HCT116 (cell line): ENCODE data around the gene IL21R. TPM values are rescaled to one million over a fixed set of nuclear protein-coding genes. Genes with fewer than 3 reads are reported as not detected.

Source experiments
- ATAC-seq: fragments of 200-7000 bp; cut with Tn5 transposase; 2 replicates; pipeline ENCODE4 v1.9.1; 2020; ENCODE audit warnings: mild to moderate bottlenecking, moderate library complexity
- BruUV-seq: library from RNA; stranded (reverse); fragments of 400-500 nt; replicated peaks from 2 replicates; lab custom pipeline; 2021; lab: Mats Ljungman, UMichigan
- CTCF ChIA-PET: fragments of 300-600 bp; sonication (Branson Sonifier 250); formaldehyde crosslinking; loops from one replicate; lab custom pipeline; 2021; ENCODE audit warnings: antibody characterized with exemption; lab: Charles Lee
- POLR2A ChIA-PET: fragments of 300-600, 350-600 bp; sonication (Branson Sonifier 250); formaldehyde crosslinking; loops from one replicate; lab custom pipeline; 2021; ENCODE audit warnings: antibody characterized with exemption; lab: Charles Lee
- RAD21 ChIA-PET, 2 experiments: fragments of 300-600 bp; sonication (Branson Sonifier 250); formaldehyde crosslinking; loops; one replicate each; lab custom pipeline; 2023; ENCODE audit warnings: low total read pairs in 2 of 2; ENCODE audit not compliant: uncharacterized antibody in 2 of 2, unreplicated experiment in 2 of 2, low non-redundant PET in 1 of 2; lab: Charles Lee
- DNase-seq: peaks from one replicate; pipeline ENCODE4 v3.0.0-alpha.2; 2010; ENCODE audit warnings: low read depth, low spot score
- H2AFZ ChIP-seq: fragments of 200-600 bp; shearing (Covaris generic), sonication (generic); 2 replicates; pipeline ENCODE4 v1.6.1; 2017; ENCODE audit warnings: low read depth, mixed run types, mixed read lengths, antibody characterized with exemption, low read length; ENCODE audit not compliant: poor library complexity, severe bottlenecking
- H3K27ac ChIP-seq: 2 replicates; pipeline ENCODE4 v1.5.1; 2012; ENCODE audit warnings: low read depth, low read length
- H3K27me3 ChIP-seq: fragments of 200-600 bp; sonication (generic); 2 replicates; pipeline ENCODE4 v1.6.1; 2016; ENCODE audit warnings: mixed run types, low read length, mixed read lengths; ENCODE audit not compliant: insufficient read depth
- H3K36me3 ChIP-seq, 2 experiments: fragments of 200-500 bp in 1 of 2; fragments of 200-600 bp in 1 of 2; sonication (Bioruptor generic) in 1 of 2; sonication (generic) in 1 of 2; 2 replicates each; pipeline versions ENCODE4 v1.5.1 to v1.6.1; 2014 to 2016; ENCODE audit warnings: low read length in 2 of 2, inconsistent platforms in 1 of 2, mixed read lengths in 1 of 2, mixed run types in 1 of 2; ENCODE audit not compliant: insufficient read depth in 2 of 2, control insufficient read depth in 1 of 2
- H3K4me1 ChIP-seq, 2 experiments: fragments of 200-600 bp in 1 of 2; sonication (generic) in 1 of 2; 2 replicates each; pipeline versions ENCODE4 v1.5.1 to v1.6.1; 2012 to 2017; ENCODE audit warnings: low read length in 2 of 2, inconsistent platforms in 1 of 2, mild to moderate bottlenecking in 1 of 2, mixed read lengths in 1 of 2, mixed run types in 1 of 2, moderate library complexity in 1 of 2; ENCODE audit not compliant: insufficient read depth in 2 of 2, control insufficient read depth in 1 of 2
- H3K4me2 ChIP-seq: fragments of 200-600 bp; sonication (generic); 2 replicates; pipeline ENCODE4 v1.6.1; 2017; ENCODE audit warnings: mixed run types, low read length, mixed read lengths
- H3K4me3 ChIP-seq, 2 experiments: fragments of 200-600 bp in 1 of 2; sonication (generic) in 1 of 2; replicated peaks in 1 of 2; 2 replicates each; pipeline ENCODE4 v1.5.1; 2011 to 2016; ENCODE audit warnings: low read length in 2 of 2, control low read depth in 1 of 2, low read depth in 1 of 2, mild to moderate bottlenecking in 1 of 2, mixed read lengths in 1 of 2, mixed run types in 1 of 2
- H3K79me2 ChIP-seq: fragments of 200-600 bp; sonication (generic); 2 replicates; pipeline ENCODE4 v1.6.1; 2017; ENCODE audit warnings: mild to moderate bottlenecking, mixed run types, low read length, moderate library complexity, mixed read lengths; ENCODE audit not compliant: insufficient read depth
- H3K9ac ChIP-seq: fragments of 200-600 bp; sonication (generic); 2 replicates; pipeline ENCODE4 v1.6.1; 2016; ENCODE audit warnings: low read length, mixed read lengths
- H3K9me2 ChIP-seq: fragments of 200-600 bp; sonication (generic), shearing (Covaris generic); 2 replicates; pipeline ENCODE4 v1.6.1; 2017; ENCODE audit warnings: mixed run types, mild to moderate bottlenecking, moderate library complexity; ENCODE audit not compliant: insufficient read depth
- H3K9me3 ChIP-seq, 2 experiments: fragments of 200-500 bp in 1 of 2; fragments of 200-600 bp in 1 of 2; sonication (Bioruptor generic) in 1 of 2; sonication (generic) in 1 of 2; 2 replicates each; pipeline ENCODE4 v1.6.1; 2014 to 2017; ENCODE audit warnings: low read length in 2 of 2, mixed read lengths in 2 of 2, inconsistent platforms in 1 of 2, low read depth in 1 of 2, mild to moderate bottlenecking in 1 of 2, mixed run types in 1 of 2, moderate library complexity in 1 of 2; ENCODE audit not compliant: control insufficient read depth in 1 of 2, insufficient read depth in 1 of 2
- H4K20me1 ChIP-seq: fragments of 200-600 bp; sonication (generic), shearing (Covaris generic); 2 replicates; pipeline ENCODE4 v1.6.1; 2017; ENCODE audit warnings: mixed run types, mild to moderate bottlenecking, moderate library complexity; ENCODE audit not compliant: insufficient read depth
- CEBPB ChIP-seq: IDR thresholded peaks from 2 replicates; pipeline ENCODE4 v1.6.1; 2012; ENCODE audit warnings: low read depth
- EGR1 ChIP-seq: IDR thresholded peaks from 2 replicates; pipeline ENCODE4 v1.6.1; 2012; ENCODE audit warnings: low read depth
- ELF1 ChIP-seq: IDR thresholded peaks from 2 replicates; pipeline ENCODE4 v1.6.1; 2012; ENCODE audit warnings: low read depth, borderline replicate concordance
- EZH2 ChIP-seq: fragments of 200-600 bp; sonication (generic); IDR thresholded peaks from 2 replicates; pipeline ENCODE4 v1.6.1; 2017; ENCODE audit warnings: antibody characterized with exemption, mixed run types
- EZH2phosphoT487 ChIP-seq: fragments of 200-600 bp; IDR thresholded peaks from 2 replicates; pipeline ENCODE4 v1.6.1; 2018; ENCODE audit warnings: antibody characterized with exemption, borderline replicate concordance
- FOSL1 ChIP-seq: IDR thresholded peaks from 2 replicates; pipeline ENCODE4 v1.6.1; 2012; ENCODE audit warnings: low read depth
- JUND ChIP-seq: IDR thresholded peaks from 2 replicates; pipeline ENCODE4 v1.6.1; 2012
- MAX ChIP-seq: IDR thresholded peaks from 2 replicates; pipeline ENCODE4 v1.6.1; 2012
- POLR2A ChIP-seq: IDR thresholded peaks from 2 replicates; pipeline ENCODE4 v1.7.0; 2011; ENCODE audit warnings: borderline replicate concordance; ENCODE audit not compliant: insufficient read depth, insufficient read length; ENCODE audit errors: extremely low read depth
- POLR2AphosphoS5 ChIP-seq: IDR thresholded peaks from 2 replicates; pipeline ENCODE4 v1.6.1; 2011; ENCODE audit warnings: mild to moderate bottlenecking, low read depth, low read length, moderate library complexity
- SIN3A ChIP-seq: IDR thresholded peaks from 2 replicates; pipeline ENCODE4 v1.6.1; 2012; ENCODE audit warnings: low read depth
- SP1 ChIP-seq: IDR thresholded peaks from 2 replicates; pipeline ENCODE4 v1.6.1; 2012; ENCODE audit warnings: low read depth
- TCF7L2 ChIP-seq: IDR thresholded peaks from 2 replicates; pipeline ENCODE4 v1.7.0; 2011; ENCODE audit warnings: borderline replicate concordance, inconsistent platforms; ENCODE audit not compliant: insufficient read depth, insufficient read length; ENCODE audit errors: extremely low read depth
- YY1 ChIP-seq: IDR thresholded peaks from 2 replicates; pipeline ENCODE4 v1.6.1; 2011; ENCODE audit warnings: low read length, low read depth, moderate library complexity, mild to moderate bottlenecking; ENCODE audit not compliant: insufficient replicate concordance; ENCODE audit errors: extremely low read depth
- ZFX ChIP-seq: fragments of 450-650 bp; IDR thresholded peaks from 2 replicates; pipeline ENCODE4 v1.6.1; 2017
- ZNF274 ChIP-seq: fragments of 200-500 bp; sonication (Bioruptor generic); IDR thresholded peaks from 2 replicates; pipeline ENCODE4 v1.6.1; 2014; ENCODE audit warnings: mild to moderate bottlenecking, low read depth, low read length, inconsistent platforms
- intact Hi-C: fragments of 100-400 bp; cut with micrococcal nuclease; formaldehyde crosslinking; loops from 2 replicates; pipeline ENCODE4 v1.10.0; 2022
- total RNA-seq: library from RNA; stranded (reverse); gene quantifications from one replicate; pipeline ENCODE4 v1.2.1, GENCODE V29; 2021; ENCODE audit not compliant: unreplicated experiment
- TF ChIP-seq, protein P1 (sequence below): IDR thresholded peaks from 2 replicates; pipeline ENCODE4 v1.6.1; 2012
- TF ChIP-seq, protein P2 (sequence below): IDR thresholded peaks from 2 replicates; pipeline ENCODE4 v1.6.1; 2012; ENCODE audit warnings: low read depth
- TF ChIP-seq, protein P3 (sequence below), 3 experiments: fragments of 200-600 bp in 1 of 3; sonication (generic) in 1 of 3; IDR thresholded peaks in 2 of 3; conservative IDR thresholded peaks in 1 of 3; 2 replicates each; pipeline ENCODE4 v1.5.1; 2012 to 2017; ENCODE audit warnings: low read depth in 2 of 3, low read length in 2 of 3, antibody characterized with exemption in 1 of 3, borderline replicate concordance in 1 of 3, control low read depth in 1 of 3, mild to moderate bottlenecking in 1 of 3, mixed read lengths in 1 of 3, mixed run types in 1 of 3, moderate library complexity in 1 of 3; ENCODE audit not compliant: insufficient read depth in 1 of 3
- TF ChIP-seq, protein P4 (sequence below): IDR thresholded peaks from 2 replicates; pipeline ENCODE4 v1.6.1; 2011; ENCODE audit warnings: mild to moderate bottlenecking, low read length, moderate library complexity; ENCODE audit not compliant: insufficient replicate concordance; ENCODE audit errors: extremely low read depth

Gene IL21R
- total RNA-seq, 1 experiment from 2014 or later: 1.2 TPM

DNA sequence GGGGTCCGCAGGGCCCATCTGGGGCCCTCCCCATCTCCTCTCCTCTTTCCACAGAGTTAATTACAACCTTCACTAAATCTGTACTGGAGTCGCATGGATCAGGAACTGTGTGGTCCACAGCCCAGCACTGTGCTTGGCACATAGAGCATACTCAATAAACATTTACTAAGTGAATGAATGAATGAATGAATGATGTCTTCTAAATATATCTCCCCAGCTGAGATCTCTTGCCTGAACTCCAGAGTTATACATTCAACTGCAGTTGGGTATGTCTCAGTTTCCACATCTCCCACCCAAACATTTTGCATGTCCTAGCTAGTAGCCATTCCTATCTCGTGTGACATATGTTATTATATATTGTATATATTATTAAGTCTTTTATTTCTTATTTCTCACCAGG, 28.7 kb upstream of the IL21R start:
- Histone ChIP-seq H3K9me3 (no peaks in the 10 kb centered on the region), H3K27me3 (no peaks in the 10 kb centered on the region), H3K9me2 (no peaks in the 10 kb centered on the region), H3K4me1 (peaks cover 6 to 9% of the 10 kb centered on the region in 2 experiments; a peak in 3 of 4 replicates), H3K4me2 (no peak overlapping the region), H4K20me1 (no peaks in the 10 kb centered on the region), H3K27ac (no peak overlapping the region), H2AFZ (no peak overlapping the region), H3K4me3 (no peak overlapping the region), H3K79me2 (no peaks in the 10 kb centered on the region), H3K9ac (no peak overlapping the region)
- intact Hi-C loops: no loop called here
- no peak for ATAC-seq
- RAD21 ChIA-PET: interaction anchor here in 1 of 2 experiments (1.3 kb wide), 1 partner anchor 139 kb away, joined by 3 read pairs; no protein-coding TSS in a partner anchor
- POLR2A ChIA-PET: no interaction called here
- CTCF ChIA-PET: no interaction called here
- no TSS peak for BruUV-seq
- TF ChIP-seq CEBPB: no peak
- TF ChIP-seq POLR2A: no peak
- TF ChIP-seq, protein P1, sequence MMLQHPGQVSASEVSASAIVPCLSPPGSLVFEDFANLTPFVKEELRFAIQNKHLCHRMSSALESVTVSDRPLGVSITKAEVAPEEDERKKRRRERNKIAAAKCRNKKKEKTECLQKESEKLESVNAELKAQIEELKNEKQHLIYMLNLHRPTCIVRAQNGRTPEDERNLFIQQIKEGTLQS: no peak
- TF ChIP-seq POLR2AphosphoS5: no peak
- TF ChIP-seq EZH2: no peak
- no peak for TF ChIP-seq ZFX
- TF ChIP-seq, protein P2, sequence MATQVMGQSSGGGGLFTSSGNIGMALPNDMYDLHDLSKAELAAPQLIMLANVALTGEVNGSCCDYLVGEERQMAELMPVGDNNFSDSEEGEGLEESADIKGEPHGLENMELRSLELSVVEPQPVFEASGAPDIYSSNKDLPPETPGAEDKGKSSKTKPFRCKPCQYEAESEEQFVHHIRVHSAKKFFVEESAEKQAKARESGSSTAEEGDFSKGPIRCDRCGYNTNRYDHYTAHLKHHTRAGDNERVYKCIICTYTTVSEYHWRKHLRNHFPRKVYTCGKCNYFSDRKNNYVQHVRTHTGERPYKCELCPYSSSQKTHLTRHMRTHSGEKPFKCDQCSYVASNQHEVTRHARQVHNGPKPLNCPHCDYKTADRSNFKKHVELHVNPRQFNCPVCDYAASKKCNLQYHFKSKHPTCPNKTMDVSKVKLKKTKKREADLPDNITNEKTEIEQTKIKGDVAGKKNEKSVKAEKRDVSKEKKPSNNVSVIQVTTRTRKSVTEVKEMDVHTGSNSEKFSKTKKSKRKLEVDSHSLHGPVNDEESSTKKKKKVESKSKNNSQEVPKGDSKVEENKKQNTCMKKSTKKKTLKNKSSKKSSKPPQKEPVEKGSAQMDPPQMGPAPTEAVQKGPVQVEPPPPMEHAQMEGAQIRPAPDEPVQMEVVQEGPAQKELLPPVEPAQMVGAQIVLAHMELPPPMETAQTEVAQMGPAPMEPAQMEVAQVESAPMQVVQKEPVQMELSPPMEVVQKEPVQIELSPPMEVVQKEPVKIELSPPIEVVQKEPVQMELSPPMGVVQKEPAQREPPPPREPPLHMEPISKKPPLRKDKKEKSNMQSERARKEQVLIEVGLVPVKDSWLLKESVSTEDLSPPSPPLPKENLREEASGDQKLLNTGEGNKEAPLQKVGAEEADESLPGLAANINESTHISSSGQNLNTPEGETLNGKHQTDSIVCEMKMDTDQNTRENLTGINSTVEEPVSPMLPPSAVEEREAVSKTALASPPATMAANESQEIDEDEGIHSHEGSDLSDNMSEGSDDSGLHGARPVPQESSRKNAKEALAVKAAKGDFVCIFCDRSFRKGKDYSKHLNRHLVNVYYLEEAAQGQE: no peak
- TF ChIP-seq, protein P3, sequence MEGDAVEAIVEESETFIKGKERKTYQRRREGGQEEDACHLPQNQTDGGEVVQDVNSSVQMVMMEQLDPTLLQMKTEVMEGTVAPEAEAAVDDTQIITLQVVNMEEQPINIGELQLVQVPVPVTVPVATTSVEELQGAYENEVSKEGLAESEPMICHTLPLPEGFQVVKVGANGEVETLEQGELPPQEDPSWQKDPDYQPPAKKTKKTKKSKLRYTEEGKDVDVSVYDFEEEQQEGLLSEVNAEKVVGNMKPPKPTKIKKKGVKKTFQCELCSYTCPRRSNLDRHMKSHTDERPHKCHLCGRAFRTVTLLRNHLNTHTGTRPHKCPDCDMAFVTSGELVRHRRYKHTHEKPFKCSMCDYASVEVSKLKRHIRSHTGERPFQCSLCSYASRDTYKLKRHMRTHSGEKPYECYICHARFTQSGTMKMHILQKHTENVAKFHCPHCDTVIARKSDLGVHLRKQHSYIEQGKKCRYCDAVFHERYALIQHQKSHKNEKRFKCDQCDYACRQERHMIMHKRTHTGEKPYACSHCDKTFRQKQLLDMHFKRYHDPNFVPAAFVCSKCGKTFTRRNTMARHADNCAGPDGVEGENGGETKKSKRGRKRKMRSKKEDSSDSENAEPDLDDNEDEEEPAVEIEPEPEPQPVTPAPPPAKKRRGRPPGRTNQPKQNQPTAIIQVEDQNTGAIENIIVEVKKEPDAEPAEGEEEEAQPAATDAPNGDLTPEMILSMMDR (IDR thresholded peaks at IDR 0.05 in 2 of 3, conservative IDR thresholded peaks at IDR 0.05 in 1 of 3; ENCODE audit: borderline replicate concordance in 1 of 3, insufficient read depth in 1 of 3, low read depth in 2 of 3, low read length in 2 of 3): no peak
- TF ChIP-seq, protein P4, sequence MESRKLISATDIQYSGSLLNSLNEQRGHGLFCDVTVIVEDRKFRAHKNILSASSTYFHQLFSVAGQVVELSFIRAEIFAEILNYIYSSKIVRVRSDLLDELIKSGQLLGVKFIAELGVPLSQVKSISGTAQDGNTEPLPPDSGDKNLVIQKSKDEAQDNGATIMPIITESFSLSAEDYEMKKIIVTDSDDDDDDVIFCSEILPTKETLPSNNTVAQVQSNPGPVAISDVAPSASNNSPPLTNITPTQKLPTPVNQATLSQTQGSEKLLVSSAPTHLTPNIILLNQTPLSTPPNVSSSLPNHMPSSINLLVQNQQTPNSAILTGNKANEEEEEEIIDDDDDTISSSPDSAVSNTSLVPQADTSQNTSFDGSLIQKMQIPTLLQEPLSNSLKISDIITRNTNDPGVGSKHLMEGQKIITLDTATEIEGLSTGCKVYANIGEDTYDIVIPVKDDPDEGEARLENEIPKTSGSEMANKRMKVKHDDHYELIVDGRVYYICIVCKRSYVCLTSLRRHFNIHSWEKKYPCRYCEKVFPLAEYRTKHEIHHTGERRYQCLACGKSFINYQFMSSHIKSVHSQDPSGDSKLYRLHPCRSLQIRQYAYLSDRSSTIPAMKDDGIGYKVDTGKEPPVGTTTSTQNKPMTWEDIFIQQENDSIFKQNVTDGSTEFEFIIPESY: no peak
- no peak for TF ChIP-seq EGR1
- no peak for TF ChIP-seq ZNF274
- no peak for TF ChIP-seq TCF7L2
- TF ChIP-seq EZH2phosphoT487: no peak
- TF ChIP-seq SP1: no peak
- no peak for TF ChIP-seq JUND
- TF ChIP-seq SIN3A: no peak
- TF ChIP-seq ELF1: no peak
- no peak for TF ChIP-seq YY1
- TF ChIP-seq MAX: no peak
- TF ChIP-seq FOSL1: no peak
- TF ChIP-seq, all 23 proteins: peak for 0
- DNase-seq: no peak
- no peaks in the 10 kb centered on the region for H3K36me3 ChIP-seq
